Transverse colon (tissue), 4 donors: ENCODE measurements around the gene POLR3K. TPM values are rescaled to one million over a fixed set of nuclear protein-coding genes. Genes with fewer than 3 reads are reported as not detected.
A peak's percentile ranks its signal among the peaks of the same experiment; 100 is the strongest.
"Not testable (repeated sequence)": the region's sequence is repeated elsewhere in the genome, so short reads cannot be mapped to it uniquely, and the experiment has no call there.

Experiments used
- DNase-seq: peaks from one replicate; pipeline ENCODE4 v3.0.0-alpha.2; 2019
- H3K27ac ChIP-seq, 4 donors: fragments of 200-600 bp; sonication (generic); 2 replicates each; pipeline ENCODE4 v1.5.1; 2016 to 2018; ENCODE audit warnings: inconsistent platforms in 4 of 4
- H3K27me3 ChIP-seq: fragments of 200-600 bp; sonication (generic); 2 replicates; pipeline ENCODE4 v1.5.1; 2017; ENCODE audit warnings: inconsistent platforms
- H3K36me3 ChIP-seq, 4 donors: fragments of 200-600 bp; sonication (generic); 2 replicates each; pipeline ENCODE4 v1.5.1; 2017 to 2019; ENCODE audit warnings: inconsistent platforms in 4 of 4
- H3K4me1 ChIP-seq, 4 donors: fragments of 200-600 bp; sonication (generic); 2 replicates each; pipeline ENCODE4 v1.5.1; 2017 to 2020; ENCODE audit warnings: inconsistent platforms in 4 of 4
- H3K4me3 ChIP-seq, 4 donors: fragments of 200-600 bp; sonication (generic); 1 replicate in 1 of 4; 2 replicates in 3 of 4; pipeline versions ENCODE4 v1.5.1 to v1.6.1; 2017 to 2019; ENCODE audit warnings: inconsistent platforms in 4 of 4
- H3K9me3 ChIP-seq, 2 donors: fragments of 200-600 bp; sonication (generic); 2 replicates each; pipeline ENCODE4 v1.5.1; 2017 to 2019; ENCODE audit warnings: inconsistent platforms in 2 of 2
- CTCF ChIP-seq, 5 experiments: fragments of 200-600 bp in 3 of 5; fragments of 450-650 bp in 2 of 5; sonication (generic) in 3 of 5; IDR thresholded peaks; 1 replicate in 2 of 5; 2 replicates in 3 of 5; pipeline ENCODE4 v1.5.1; 2016 to 2017; ENCODE audit warnings: antibody characterized with exemption in 5 of 5, inconsistent platforms in 3 of 5, mild to moderate bottlenecking in 2 of 5, moderate library complexity in 1 of 5
- EP300 ChIP-seq: sonication (generic); formaldehyde crosslinking; IDR thresholded peaks from one replicate; pipeline ENCODE4 v1.6.1; 2017; ENCODE audit warnings: antibody characterized with exemption, low read depth
- POLR2A ChIP-seq: fragments of 450-650 bp; IDR thresholded peaks from one replicate; pipeline ENCODE4 v1.6.1; 2016; ENCODE audit warnings: antibody characterized with exemption, mild to moderate bottlenecking, moderate library complexity
- POLR2AphosphoS5 ChIP-seq, 3 donors: sonication (generic); formaldehyde crosslinking; IDR thresholded peaks; one replicate each; pipeline ENCODE4 v1.6.1; 2016; ENCODE audit warnings: antibody characterized with exemption in 3 of 3
- WGBS, 2 donors: methylation state at CpG; one replicate each; pipeline ENCODE4 v1.1.5; 2018; ENCODE audit warnings: low coverage in 1 of 2; 5-methylcytosine and 5-hydroxymethylcytosine counted together
- in situ Hi-C, 4 donors: fragments of 200-750 bp; cut with MboI; loops; one replicate each; pipeline versions ENCODE4 v1.15.0 to v1.15.1; 2017; ENCODE audit warnings: low sequenced_read_pairs in 3 of 4, low pct_ligation_motif_present in 1 of 4, low pct_unique_long_range_greater_than_20kb in 1 of 4
- intact Hi-C: fragments of 100-400 bp; cut with DNase I; formaldehyde crosslinking; loops from one replicate; pipeline ENCODE4 v1.15.1; 2023; ENCODE audit warnings: low total_unique reads
- total RNA-seq, 4 donors: library from RNA; depleted of rRNA; stranded (reverse); fragments of >200 nt; gene quantifications; one replicate each; pipeline ENCODE4 v1.1.0, GENCODE V29; 2016

The POLR3K gene
- total RNA-seq, 4 donors from 2014 or later: 4.6 to 12.7 (median 5.2) TPM; not detected in 1

- H3K9me3 ChIP-seq, H3K4me1 ChIP-seq, H3K36me3 ChIP-seq, DNase-seq, in situ Hi-C loops, H3K4me3 ChIP-seq, H3K27ac ChIP-seq, intact Hi-C loops, H3K27me3 ChIP-seq: not testable (repeated sequence)
- 64% methylated on average over 2 of the region's 5 CpGs; no CpG with 5 or more reads in 1 of the 2 donors for WGBS, 2 donors
Measured at GRCh38 chr16:25926-26348, 27.5 kb downstream of the POLR3K start.

- H3K27ac ChIP-seq, in situ Hi-C loops, H3K27me3 ChIP-seq, H3K4me3 ChIP-seq, H3K4me1 ChIP-seq, DNase-seq, H3K36me3 ChIP-seq, intact Hi-C loops, H3K9me3 ChIP-seq: not testable (repeated sequence)
- 40 to 93% methylated on average over 1 to 17 of the region's 22 CpGs for WGBS, 2 donors
Measured at GRCh38 chr16:24151-24550, 29.3 kb downstream of the POLR3K start.

- 88 to 100% methylated on average over 1 to 12 of the region's 12 CpGs for WGBS, 2 donors
- H3K27me3 ChIP-seq, H3K4me3 ChIP-seq, H3K27ac ChIP-seq, intact Hi-C loops, H3K9me3 ChIP-seq, H3K36me3 ChIP-seq, in situ Hi-C loops, H3K4me1 ChIP-seq, DNase-seq: not testable (repeated sequence)
Measured at GRCh38 chr16:20886-21285, 32.5 kb downstream of the POLR3K start.

GRCh38 chr16:17062-17765, 36.2 kb downstream of the POLR3K start:
- H3K4me1 ChIP-seq, H3K27ac ChIP-seq, H3K27me3 ChIP-seq, intact Hi-C loops, H3K36me3 ChIP-seq, DNase-seq, H3K4me3 ChIP-seq, H3K9me3 ChIP-seq, in situ Hi-C loops: not testable (repeated sequence)
- 91% methylated on average over 15 of the region's 20 CpGs; no CpG with 5 or more reads in 1 of the 2 donors for WGBS, 2 donors

- H3K36me3 ChIP-seq, in situ Hi-C loops, H3K4me3 ChIP-seq, H3K27me3 ChIP-seq, H3K27ac ChIP-seq, H3K4me1 ChIP-seq, H3K9me3 ChIP-seq, intact Hi-C loops: not testable (repeated sequence)
- WGBS, 2 donors: 31% methylated on average over 10 of the region's 27 CpGs; no CpG with 5 or more reads in 1 of the 2 donors
- peak in 4 of 5 experiments; percentile 17 to 48 (median 40) for TF ChIP-seq CTCF (IDR thresholded peaks at IDR 0.05)
- peak; percentile 99 for DNase-seq
Measured at GRCh38 chr16:10772-11171, 42.6 kb downstream of the POLR3K start.

GRCh38 chr16:9903-10665, 43.3 kb downstream of the POLR3K start:
- no peak overlapping the region for H3K4me3 ChIP-seq
- no peaks in the 10 kb centered on the region for H3K4me1 ChIP-seq
- WGBS, 2 donors: 90% methylated on average over 47 of the region's 48 CpGs; no CpG with 5 or more reads in 1 of the 2 donors
- TF ChIP-seq CTCF (IDR thresholded peaks at IDR 0.05): no peak
- TF ChIP-seq POLR2AphosphoS5 (IDR thresholded peaks at IDR 0.05): no peak
- TF ChIP-seq EP300: no peak
- TF ChIP-seq POLR2A: no peak
- no peak overlapping the region for H3K27ac ChIP-seq
- no peaks in the 10 kb centered on the region for H3K36me3 ChIP-seq
- H3K27me3 ChIP-seq: no peaks in the 10 kb centered on the region
- no peaks in the 10 kb centered on the region for H3K9me3 ChIP-seq
- in situ Hi-C loops: no loop called here
- intact Hi-C loops: no loop called here
- DNase-seq: peak; percentile 26
